UCSD-AML1 (cell line): ENCODE measurements around the gene TXNL4A.

Experiments
- DNase-seq: peaks from one replicate; lab custom pipeline; 2025; ENCODE audit not compliant: unreplicated experiment; lab: John Stamatoyannopoulos, UW

The TXNL4A gene

GRCh38 chr18:79936641-79937040 lies 51.7 kb downstream of the TXNL4A start:
- no peak for DNase-seq

- no peak for DNase-seq
These were observed 52.4 kb downstream of the TXNL4A start for GRCh38 chr18:79935925-79936324.

- no peak for DNase-seq
These were observed 52.9 kb downstream of the TXNL4A start for GRCh38 chr18:79935499-79935898.

GRCh38 chr18:79935098-79935480 lies 53.3 kb downstream of the TXNL4A start:
- DNase-seq: no peak

- DNase-seq: no peak
These were observed 53.9 kb downstream of the TXNL4A start for GRCh38 chr18:79934311-79935097.

GRCh38 chr18:79933765-79934164 lies 54.6 kb downstream of the TXNL4A start:
- DNase-seq: no peak

DNA sequence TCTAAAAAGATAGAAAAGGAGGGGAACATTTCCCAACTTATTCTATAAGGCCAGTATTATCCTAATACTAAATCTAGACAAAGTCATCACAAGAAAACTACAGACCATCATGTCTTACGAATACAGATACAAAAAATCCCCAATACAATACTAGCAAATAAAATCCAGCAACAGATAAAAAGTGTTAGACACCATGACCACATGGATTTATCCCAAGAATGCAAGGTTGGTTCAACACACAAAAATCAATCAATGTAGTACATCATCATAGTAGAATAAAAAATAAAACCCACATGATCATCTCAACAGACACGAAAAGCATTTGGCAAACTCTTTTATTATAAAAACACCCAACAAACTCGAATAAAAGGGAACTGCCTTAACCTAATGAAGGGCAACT lies 55.5 kb downstream of the TXNL4A start:
- DNase-seq: no peak

- DNase-seq: no peak
These were observed 56.9 kb downstream of the TXNL4A start for GRCh38 chr18:79931475-79931874.

- no peak for DNase-seq
These were observed 58.2 kb downstream of the TXNL4A start for GRCh38 chr18:79930020-79930642.

DNA sequence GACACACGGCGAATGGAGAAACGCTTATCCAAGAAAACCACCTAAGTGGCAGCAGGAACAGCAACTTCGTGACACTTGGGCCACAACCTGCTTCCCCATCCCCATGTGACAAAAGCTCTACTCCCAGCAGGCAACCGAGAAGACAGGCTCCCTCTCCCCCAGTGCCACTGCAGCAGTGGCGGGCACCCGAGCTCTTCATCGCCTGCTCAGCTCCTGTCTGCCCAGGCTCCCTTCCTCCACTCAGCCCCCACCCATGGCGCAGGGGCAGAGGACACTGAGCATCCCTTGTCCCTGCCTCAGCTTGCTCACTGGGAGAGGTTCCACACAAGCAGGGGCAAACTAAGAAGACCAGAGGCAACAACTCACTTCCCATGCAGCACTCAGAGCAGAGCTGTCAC lies 59.8 kb downstream of the TXNL4A start:
- DNase-seq: no peak

GRCh38 chr18:79927607-79928562 lies 60.5 kb downstream of the TXNL4A start:
- DNase-seq: no peak

DNA sequence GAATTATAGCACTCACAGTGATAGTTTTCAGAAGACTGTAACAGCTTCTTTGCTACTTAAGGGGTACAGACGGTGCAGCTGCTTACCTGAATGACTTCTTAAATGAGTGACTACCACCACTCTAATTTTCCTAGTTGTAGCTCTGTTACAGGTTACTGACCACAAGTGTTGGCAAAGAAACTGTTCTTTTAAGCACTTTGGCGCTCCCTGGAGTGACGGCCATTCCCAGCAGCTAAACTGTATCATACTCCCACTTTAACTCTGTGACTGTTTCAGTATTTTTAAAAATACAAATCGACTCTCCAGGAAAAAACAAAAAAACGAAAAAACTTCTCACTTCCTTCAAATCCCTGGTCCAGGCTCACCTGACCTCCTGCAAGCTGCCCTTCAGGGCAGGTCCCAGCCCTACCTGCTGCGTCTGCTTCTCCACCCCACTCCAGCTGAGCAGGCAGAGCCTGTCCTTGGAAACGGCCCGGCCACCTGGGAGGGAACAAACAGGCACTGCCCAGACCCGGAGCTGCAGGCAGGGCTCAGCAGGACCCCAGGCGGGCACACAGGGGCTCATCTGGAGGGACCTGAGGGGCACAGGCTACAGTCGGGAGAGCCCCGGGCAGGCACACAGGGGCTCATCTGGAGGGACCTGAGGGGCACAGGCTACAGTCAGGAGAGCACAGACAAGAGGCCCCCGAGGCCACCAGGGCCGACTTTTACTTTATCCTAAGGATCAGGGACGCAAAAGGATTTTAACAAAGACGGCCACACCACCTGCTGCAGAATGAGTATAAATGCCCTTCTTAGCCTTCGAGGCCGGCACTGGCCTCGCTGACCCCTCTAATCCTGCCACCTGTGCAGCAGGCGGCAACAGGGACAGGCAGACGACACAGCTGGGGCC lies 61.4 kb downstream of the TXNL4A start:
- DNase-seq: no peak

- no peak for DNase-seq
These were observed 62.1 kb downstream of the TXNL4A start for GRCh38 chr18:79926306-79926705.

GRCh38 chr18:79924814-79925731 lies 63.3 kb downstream of the TXNL4A start:
- DNase-seq: no peak

GRCh38 chr18:79923896-79924585 lies 64.3 kb downstream of the TXNL4A start:
- DNase-seq: no peak

DNA sequence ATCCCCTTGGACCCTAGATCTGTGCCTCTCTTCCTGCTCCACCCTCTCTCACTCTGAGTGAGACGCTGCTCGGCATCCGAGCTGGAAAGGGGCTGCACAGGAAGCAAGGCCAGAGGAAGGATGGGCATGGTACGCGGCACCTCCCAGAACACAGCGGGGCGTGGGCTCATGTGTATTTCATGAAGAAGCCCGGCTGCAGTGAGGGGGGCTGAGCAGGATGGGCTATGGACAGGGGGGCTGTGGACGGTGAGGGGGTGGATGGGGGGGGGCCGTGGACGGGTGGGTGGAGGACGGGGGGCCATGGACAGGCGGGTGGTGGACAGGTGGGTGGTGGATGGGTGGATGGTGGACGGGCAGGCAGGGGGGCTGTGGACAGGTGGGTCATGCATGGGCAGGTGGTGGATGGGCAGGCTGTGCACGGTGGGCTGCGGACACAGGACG lies 65.4 kb downstream of the TXNL4A start:
- no peak for DNase-seq

DNA sequence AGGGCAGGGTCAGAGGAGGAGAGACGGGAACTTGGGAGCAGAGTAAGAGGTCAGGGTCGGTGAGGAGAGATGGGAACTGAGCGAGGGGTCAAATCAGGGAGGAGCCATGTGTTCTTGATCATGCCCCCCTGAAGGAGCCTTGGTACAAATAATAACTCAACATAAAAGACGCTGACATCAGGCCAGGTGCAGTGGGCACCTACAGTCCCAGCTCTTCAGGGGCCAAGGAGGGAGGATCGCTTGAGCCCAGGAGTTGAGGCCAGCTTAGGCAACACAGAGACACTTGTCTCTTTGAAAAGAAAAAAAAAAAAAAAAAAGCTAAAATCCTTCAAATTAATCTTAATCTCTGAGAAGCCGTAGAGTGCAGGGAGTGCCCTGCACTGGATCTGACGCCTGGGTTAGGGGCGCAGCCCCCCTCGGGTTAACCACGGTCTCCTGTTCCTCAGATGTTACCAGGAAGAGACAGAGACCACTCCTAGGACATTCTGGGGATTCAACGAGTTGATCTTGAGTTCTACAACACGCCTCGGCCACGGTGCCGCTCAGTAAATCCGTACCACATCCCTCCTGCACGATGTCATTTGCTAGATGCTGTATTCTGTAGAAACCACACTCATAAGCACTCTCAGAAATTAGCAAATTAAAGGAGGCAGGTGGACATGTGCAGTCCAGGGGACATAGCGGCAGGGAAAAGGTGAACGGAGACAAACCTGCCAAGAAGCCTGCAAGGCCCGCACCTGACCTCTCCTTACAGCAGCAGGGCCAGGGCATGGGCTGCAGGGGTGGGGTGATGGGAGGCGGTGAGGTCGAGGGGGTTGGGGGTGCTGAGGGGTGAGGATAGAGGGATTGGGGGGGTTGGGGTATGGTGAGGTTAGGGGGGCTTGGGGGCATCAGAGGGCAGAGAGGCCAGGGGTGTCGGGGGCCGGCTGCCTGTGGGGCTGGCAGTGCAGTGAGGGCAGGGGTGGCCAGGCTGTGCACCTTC lies 66.1 kb downstream of the TXNL4A start:
- DNase-seq: no peak
